SK-N-SH (cell line): ENCODE results near the gene MT1E. TPM values are rescaled to one million over a fixed set of nuclear protein-coding genes. Genes with fewer than 3 reads are reported as not detected.
A peak's percentile ranks its signal among the peaks of the same experiment; 100 is the strongest.

Experiments
- CTCF ChIA-PET: fragments of 300-600, 350-600 bp; formaldehyde crosslinking; extraction: SDS; loops from one replicate; lab custom pipeline; 2021; lab: Yijun Ruan, JAX
- POLR2A ChIA-PET: fragments of 350-600 bp; sonication (Branson Sonifier 250); formaldehyde crosslinking; extraction: SDS; loops from one replicate; lab custom pipeline; 2020; ENCODE audit warnings: antibody characterized with exemption, inconsistent platforms; lab: Yijun Ruan, JAX
- DNase-seq: peaks from one replicate; pipeline ENCODE4 v3.0.0; 2012
- H2AFZ ChIP-seq: fragments of 200-600 bp; sonication (generic); 2 replicates; pipeline ENCODE4 v1.8.1; 2016; ENCODE audit warnings: antibody characterized with exemption, mild to moderate bottlenecking, low read depth
- H3F3A ChIP-seq: fragments of 200-600 bp; sonication (generic); replicated peaks from 2 replicates; pipeline ENCODE3; 2016; ENCODE audit warnings: antibody characterized with exemption, mild to moderate bottlenecking; ENCODE audit not compliant: insufficient read depth
- H3K27ac ChIP-seq, 2 experiments: fragments of 200-500 bp in 1 of 2; fragments of 200-600 bp in 1 of 2; sonication (Bioruptor generic) in 1 of 2; sonication (generic), shearing (Covaris generic) in 1 of 2; 2 replicates each; pipeline versions ENCODE4 v1.5.1 to v1.6.1; 2014 to 2016; ENCODE audit warnings: low read depth in 2 of 2, inconsistent platforms in 1 of 2, low read length in 1 of 2, mild to moderate bottlenecking in 1 of 2, mixed read lengths in 1 of 2
- H3K27me3 ChIP-seq: fragments of 200-600 bp; sonication (generic), shearing (Covaris generic); 2 replicates; pipeline ENCODE4 v1.6.1; 2016; ENCODE audit warnings: mixed run types; ENCODE audit not compliant: insufficient read depth
- H3K36me3 ChIP-seq, 2 experiments: fragments of 200-500 bp in 1 of 2; fragments of 200-600 bp in 1 of 2; sonication (Bioruptor generic) in 1 of 2; sonication (generic) in 1 of 2; replicated peaks in 1 of 2; 2 replicates each; pipeline versions ENCODE3 to v1.5.1; 2014 to 2016; ENCODE audit warnings: low read length in 1 of 2, mild to moderate bottlenecking in 1 of 2; ENCODE audit not compliant: insufficient read depth in 2 of 2, control insufficient read depth in 1 of 2
- H3K4me1 ChIP-seq, 2 experiments: fragments of 200-500 bp in 1 of 2; fragments of 200-600 bp in 1 of 2; sonication (Bioruptor generic) in 1 of 2; sonication (generic), shearing (Covaris generic) in 1 of 2; 2 replicates each; pipeline versions ENCODE4 v1.5.1 to v1.6.1; 2014 to 2016; ENCODE audit warnings: low read depth in 1 of 2, low read length in 1 of 2, mixed run types in 1 of 2; ENCODE audit not compliant: insufficient read depth in 2 of 2, control insufficient read depth in 1 of 2
- H3K4me2 ChIP-seq: fragments of 200-600 bp; sonication (generic), shearing (Covaris generic); 2 replicates; pipeline ENCODE4 v1.6.1; 2017; ENCODE audit warnings: mixed run types
- H3K4me3 ChIP-seq, 2 experiments: fragments of 200-500 bp in 1 of 2; fragments of 200-600 bp in 1 of 2; sonication (Bioruptor generic) in 1 of 2; sonication (generic), shearing (Covaris generic) in 1 of 2; 2 replicates each; pipeline versions ENCODE4 v1.5.1 to v1.8.1; 2014 to 2016; ENCODE audit warnings: low read depth in 2 of 2, inconsistent platforms in 1 of 2, low read length in 1 of 2, mild to moderate bottlenecking in 1 of 2, mixed read lengths in 1 of 2, moderate library complexity in 1 of 2
- H3K79me2 ChIP-seq: fragments of 200-600 bp; sonication (generic); 2 replicates; pipeline ENCODE4 v1.8.1; 2017; ENCODE audit warnings: mild to moderate bottlenecking; ENCODE audit not compliant: insufficient read depth
- H3K9ac ChIP-seq: fragments of 200-600 bp; sonication (generic); 2 replicates; pipeline ENCODE4 v1.6.1; 2017; ENCODE audit warnings: mixed run types
- H3K9me2 ChIP-seq: fragments of 200-600 bp; sonication (generic); 2 replicates; pipeline ENCODE4 v1.6.1; 2017; ENCODE audit warnings: mixed run types
- H3K9me3 ChIP-seq: fragments of 200-600 bp; sonication (generic); 2 replicates; pipeline ENCODE4 v1.6.1; 2017; ENCODE audit warnings: mixed run types, mild to moderate bottlenecking, moderate library complexity
- H4K20me1 ChIP-seq: fragments of 200-600 bp; sonication (generic); 2 replicates; pipeline ENCODE4 v1.6.1; 2017; ENCODE audit warnings: mild to moderate bottlenecking, mixed run types; ENCODE audit not compliant: insufficient read depth
- CHD2 ChIP-seq: fragments of 150-350 bp; IDR thresholded peaks from 2 replicates; pipeline ENCODE4 v1.6.1; 2018; ENCODE audit warnings: low read length; ENCODE audit not compliant: partially characterized antibody
- ELF1 ChIP-seq: IDR thresholded peaks from 2 replicates; pipeline ENCODE4 v1.4.0; 2012
- EP300 ChIP-seq, 2 experiments: IDR thresholded peaks; 2 replicates each; pipeline versions ENCODE4 v1.4.0 to v1.6.1; 2012; ENCODE audit warnings: borderline replicate concordance in 1 of 2, low read depth in 1 of 2, low read length in 1 of 2
- FOSL2 ChIP-seq: IDR thresholded peaks from 2 replicates; pipeline ENCODE4 v1.4.0; 2012; ENCODE audit warnings: low read depth, mild to moderate bottlenecking, moderate library complexity, borderline replicate concordance
- JUND ChIP-seq: IDR thresholded peaks from 2 replicates; pipeline ENCODE4 v1.4.0; 2012
- NFIC ChIP-seq: IDR thresholded peaks from 2 replicates; pipeline ENCODE4 v1.4.0; 2012; ENCODE audit warnings: borderline replicate concordance
- PBX3 ChIP-seq: IDR thresholded peaks from 2 replicates; pipeline ENCODE4; 2012
- POLR2AphosphoS5 ChIP-seq: IDR thresholded peaks from 2 replicates; pipeline ENCODE4 v1.6.1; 2012; ENCODE audit warnings: low read depth, low read length
- RAD21 ChIP-seq: IDR thresholded peaks from 2 replicates; pipeline ENCODE4 v1.6.1; 2012; ENCODE audit warnings: mild to moderate bottlenecking, low read length
- RXRA ChIP-seq: IDR thresholded peaks from 2 replicates; pipeline ENCODE4 v1.4.0; 2012; ENCODE audit warnings: low read depth, mild to moderate bottlenecking, borderline replicate concordance
- SIN3A ChIP-seq: IDR thresholded peaks from 2 replicates; pipeline ENCODE4 v1.6.1; 2012; ENCODE audit warnings: low read depth, mild to moderate bottlenecking, low read length, moderate library complexity, borderline replicate concordance
- TAF1 ChIP-seq: IDR thresholded peaks from 2 replicates; pipeline ENCODE4 v1.6.1; 2012; ENCODE audit warnings: low read depth, mild to moderate bottlenecking, low read length, moderate library complexity, borderline replicate concordance
- TEAD4 ChIP-seq: IDR thresholded peaks from 2 replicates; pipeline ENCODE4 v1.4.0; 2012; ENCODE audit warnings: mild to moderate bottlenecking, borderline replicate concordance; ENCODE audit not compliant: insufficient read depth
- USF1 ChIP-seq: IDR thresholded peaks from 2 replicates; pipeline ENCODE4 v1.4.0; 2012; ENCODE audit warnings: low read depth, borderline replicate concordance
- USF2 ChIP-seq: fragments of 150-350 bp; IDR thresholded peaks from 2 replicates; pipeline ENCODE4 v1.6.1; 2017; ENCODE audit warnings: antibody characterized with exemption, low read length, low read depth, borderline replicate concordance
- ZBTB33 ChIP-seq: IDR thresholded peaks from 2 replicates; pipeline ENCODE4 v1.4.0; 2012; ENCODE audit warnings: low read depth, borderline replicate concordance
- WGBS: methylation state at CpG from one replicate; pipeline ENCODE4 v1.1.6; 2017; ENCODE audit warnings: low lambda C conversion rate; 5-methylcytosine and 5-hydroxymethylcytosine counted together
- polyA plus RNA-seq, 3 experiments: library from polyadenylated mRNA; depleted of rRNA; stranded (reverse); fragments of >200 nt; gene quantifications; 2 replicates each; pipeline ENCODE4 v1.2.3, GENCODE V29; 2012

MT1E gene
- polyA plus RNA-seq, 1 of the 3 experiments (the other 2 are of a cell fraction): 205 TPM

GRCh38 chr16:56631832-56632155, 6.2 kb downstream of the MT1E start:
- H3K27me3 ChIP-seq: peaks cover 22% of the 10 kb centered on the region; the same call in 1 of the 2 replicates
- peak overlapping the region in 1 of 2 experiments; percentile 31; a peak in 1 of 4 replicates for H3K4me3 ChIP-seq
- H2AFZ ChIP-seq: no peak overlapping the region
- no peak overlapping the region for H3K4me2 ChIP-seq
- H3K36me3 ChIP-seq: no peaks in the 10 kb centered on the region
- ChIA-PET POLR2A (no interaction called here), CTCF (interaction anchor here (1.5 kb wide), 1 partner anchor 31 kb away, joined by 3 read pairs; no protein-coding TSS in a partner anchor)
- H3K9me2 ChIP-seq: no peaks in the 10 kb centered on the region
- no peaks in the 10 kb centered on the region for H3K9me3 ChIP-seq
- H3K79me2 ChIP-seq: peaks cover 1% of the 10 kb centered on the region; the same call in 1 of the 2 replicates
- peaks cover 3 to 26% of the 10 kb centered on the region in 2 experiments; a peak in 1 of 4 replicates for H3K4me1 ChIP-seq
- H3F3A ChIP-seq: peaks cover 4% of the 10 kb centered on the region
- DNase-seq: no peak
- H3K9ac ChIP-seq: no peak overlapping the region
- WGBS: 78% methylated on average over 14 of the region's 14 CpGs
- H4K20me1 ChIP-seq: no peaks in the 10 kb centered on the region
- H3K27ac ChIP-seq: no peak overlapping the region
- TF ChIP-seq PBX3: no peak
- TF ChIP-seq ELF1: no peak
- no peak for TF ChIP-seq JUND
- no peak for TF ChIP-seq USF1
- no peak for TF ChIP-seq RXRA
- TF ChIP-seq USF2: no peak
- no peak for TF ChIP-seq EP300 (IDR thresholded peaks at IDR 0.05; ENCODE audit: borderline replicate concordance in 1 of 2, low read depth in 1 of 2, low read length in 1 of 2)
- no peak for TF ChIP-seq NFIC
- no peak for TF ChIP-seq RAD21
- TF ChIP-seq TEAD4: no peak
- TF ChIP-seq TAF1: no peak
- TF ChIP-seq SIN3A: no peak
- TF ChIP-seq FOSL2: no peak
- TF ChIP-seq POLR2AphosphoS5: no peak
- TF ChIP-seq CHD2: no peak
- no peak for TF ChIP-seq ZBTB33
